GM18861 (cell line): ENCODE measurements around the gene MGST1.
"Not testable (repeated sequence)": the region's sequence is repeated elsewhere in the genome, so short reads cannot be mapped to it uniquely, and the experiment has no call there.

ENCODE experiments used
- ATAC-seq: cut with Tn5 transposase; IDR thresholded peaks from one replicate; pipeline ENCODE4 v1.9.1; 2021; ENCODE audit not compliant: unreplicated experiment

Gene MGST1

GRCh38 chr12:16350682-16351081 lies 3.2 kb downstream of the MGST1 start:
- no peak for ATAC-seq

DNA sequence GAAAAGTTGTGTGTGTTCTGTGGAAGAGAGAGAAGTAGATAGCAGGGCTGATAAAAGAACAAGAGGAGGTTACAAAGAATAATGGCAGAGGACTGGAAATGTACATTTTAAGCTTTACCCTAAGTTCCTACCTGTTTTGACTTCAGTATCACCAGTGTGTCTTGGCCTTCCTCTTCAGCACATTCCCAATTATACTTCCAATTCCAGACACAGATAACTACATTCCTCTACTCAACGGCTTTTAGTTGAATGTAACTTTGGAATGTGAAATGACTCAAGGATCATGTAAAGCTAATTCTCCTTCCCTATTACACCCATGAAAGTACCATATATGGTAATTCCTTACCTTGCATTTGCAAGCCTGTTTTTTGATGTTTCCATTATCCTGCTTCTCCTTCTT lies 5.0 kb downstream of the MGST1 start:
- ATAC-seq: no peak

DNA sequence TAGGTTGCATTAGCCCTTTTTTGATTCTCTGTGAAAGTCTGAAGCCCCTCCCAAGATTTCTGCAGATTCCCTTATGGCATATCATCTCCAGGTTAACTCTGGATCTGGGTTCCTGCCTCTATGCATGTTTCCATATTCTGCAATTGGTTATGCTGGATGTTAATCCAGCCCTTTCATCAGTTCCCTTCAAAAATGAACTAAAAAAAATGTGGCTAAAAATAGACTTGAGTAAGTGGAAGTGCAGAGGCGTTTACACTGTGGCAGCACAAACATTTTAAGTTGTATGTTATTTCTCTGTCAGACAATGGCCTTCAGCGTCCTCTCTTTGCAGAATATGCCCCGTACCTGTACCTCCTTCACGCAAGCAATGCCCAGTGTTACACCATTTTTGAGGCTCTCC lies 11.4 kb downstream of the MGST1 start:
- ATAC-seq: no peak

GRCh38 chr12:16359512-16360491 lies 12.4 kb downstream of the MGST1 start:
- peak; percentile 51 for ATAC-seq

DNA sequence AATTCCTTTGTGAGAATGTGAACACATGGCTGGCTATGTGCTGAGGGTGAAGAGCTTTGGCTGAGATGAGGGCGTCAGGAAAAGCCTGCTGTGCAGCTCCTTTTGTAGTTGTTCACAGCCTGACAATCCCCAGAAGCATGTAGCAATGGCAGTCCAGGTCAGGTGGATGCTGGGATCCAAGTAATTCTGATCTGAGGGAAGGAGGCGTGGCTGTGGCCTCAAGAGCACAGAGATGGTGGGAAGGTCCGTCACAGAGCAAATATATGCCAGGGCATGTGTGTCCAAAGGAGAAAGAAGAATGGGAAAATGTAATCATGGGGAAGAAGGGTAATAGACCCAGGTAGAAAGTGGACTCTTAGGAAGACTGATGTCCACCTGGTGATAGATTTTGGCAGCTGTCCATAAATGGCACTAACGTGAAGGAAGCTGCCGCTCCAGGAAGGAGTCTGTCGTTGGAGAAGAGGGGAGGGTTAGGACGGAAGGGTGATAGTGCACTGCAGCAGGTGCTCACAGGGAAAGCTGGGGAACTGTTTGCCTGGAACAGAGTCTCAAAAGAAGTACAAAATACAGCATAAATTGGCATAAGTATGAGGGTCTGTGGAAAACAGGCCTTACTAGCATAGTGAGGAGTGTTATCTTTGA lies 13.8 kb downstream of the MGST1 start:
- no peak for ATAC-seq

DNA sequence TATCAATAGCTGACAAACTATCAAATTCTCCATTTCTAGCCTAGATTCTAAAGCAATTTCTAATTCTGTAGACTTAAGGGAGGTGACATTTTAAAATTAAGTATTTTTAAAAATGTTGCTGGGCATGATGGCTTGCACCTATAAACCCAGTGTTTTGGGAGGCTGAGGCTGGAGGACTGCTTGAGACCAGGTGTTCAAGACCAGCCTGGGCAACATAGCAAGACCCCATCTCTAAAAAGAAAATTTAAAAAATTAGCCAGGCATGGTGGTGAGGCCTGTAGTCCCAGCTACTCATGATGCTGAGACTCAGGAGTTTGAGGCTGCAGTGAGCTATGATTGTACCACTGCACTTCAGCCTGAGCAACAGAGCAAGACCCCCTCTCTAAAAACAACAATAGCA lies 15.1 kb downstream of the MGST1 start:
- no peak for ATAC-seq

DNA sequence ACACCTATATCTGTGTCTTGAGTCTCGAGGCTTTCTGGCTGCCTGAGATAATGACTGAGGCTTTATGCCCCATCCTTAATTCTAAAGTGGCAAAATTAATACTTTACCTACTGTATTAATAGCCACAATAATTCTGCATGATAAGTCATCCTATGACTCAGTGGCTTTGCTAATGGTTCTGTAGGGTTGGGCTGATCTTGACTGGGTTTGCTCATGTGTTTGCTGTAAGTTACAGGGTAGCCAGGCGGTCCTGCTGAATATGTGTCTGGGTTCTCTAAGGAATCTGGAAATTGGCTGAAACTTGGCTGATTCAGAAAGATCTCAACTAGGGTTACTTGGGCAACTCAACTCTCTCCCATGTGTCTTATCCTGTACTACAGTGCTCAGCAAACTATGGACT lies 21.7 kb downstream of the MGST1 start:
- no peak for ATAC-seq

GRCh38 chr12:16370096-16370495 lies 22.7 kb downstream of the MGST1 start:
- no peak for ATAC-seq

- ATAC-seq: not testable (repeated sequence)
Measured at GRCh38 chr12:16382652-16383312, 35.3 kb downstream of the MGST1 start.

- ATAC-seq: no peak
Measured at GRCh38 chr12:16384732-16385131, 37.3 kb downstream of the MGST1 start.

GRCh38 chr12:16385782-16386646 lies 38.6 kb downstream of the MGST1 start:
- no peak for ATAC-seq

DNA sequence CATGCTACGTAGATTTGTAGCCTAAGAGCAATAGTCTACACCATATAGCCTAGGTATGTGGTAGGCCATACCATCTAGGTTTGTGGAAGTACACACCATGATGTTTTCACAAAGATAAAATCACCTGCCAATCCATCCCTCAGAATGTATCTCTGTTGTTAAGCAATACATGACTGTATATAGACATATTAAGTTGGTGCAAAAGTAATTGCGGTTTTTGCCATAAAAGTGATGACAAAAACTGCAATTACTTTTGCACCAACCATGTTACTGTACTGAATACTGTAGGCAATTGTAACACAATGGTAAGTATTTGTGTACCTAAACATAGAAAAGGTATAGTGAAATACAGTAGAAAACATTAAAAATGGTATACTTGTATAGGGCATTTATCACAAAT lies 40.5 kb downstream of the MGST1 start:
- no peak for ATAC-seq

- no peak for ATAC-seq
Measured at GRCh38 chr12:16389594-16389993, 42.1 kb downstream of the MGST1 start.

DNA sequence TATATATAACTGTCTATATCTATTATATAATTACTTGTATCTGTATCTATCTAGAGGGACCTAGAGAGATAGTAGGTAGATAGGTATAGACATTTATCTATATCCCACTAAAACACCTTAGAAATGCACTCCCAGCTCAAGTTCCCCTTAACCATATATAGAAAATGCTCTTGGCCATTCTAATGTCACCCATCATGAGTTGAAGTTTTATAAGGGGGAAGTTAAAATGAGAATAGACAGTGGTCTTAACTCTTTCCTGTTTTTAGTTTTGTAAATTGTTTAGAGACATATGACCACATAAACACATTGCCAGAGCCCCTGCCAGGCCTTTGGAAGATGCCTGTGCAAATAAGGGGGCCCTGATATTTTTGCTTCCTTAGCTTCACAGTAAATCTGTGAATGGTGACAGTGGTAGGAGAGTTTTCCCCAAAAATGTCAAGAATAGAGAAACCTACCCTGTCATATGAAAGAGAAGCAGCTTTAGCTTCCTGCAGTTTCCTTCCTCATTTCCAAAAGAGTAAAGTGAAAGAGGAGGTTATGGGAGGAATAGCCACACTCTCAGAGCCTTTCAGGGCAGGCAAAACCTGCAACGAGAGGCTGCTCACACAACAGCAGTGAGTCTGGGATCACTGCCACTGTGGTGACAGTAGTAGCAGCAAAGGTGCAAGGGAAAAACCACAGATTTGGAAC lies 45.5 kb downstream of the MGST1 start:
- ATAC-seq: no peak

DNA sequence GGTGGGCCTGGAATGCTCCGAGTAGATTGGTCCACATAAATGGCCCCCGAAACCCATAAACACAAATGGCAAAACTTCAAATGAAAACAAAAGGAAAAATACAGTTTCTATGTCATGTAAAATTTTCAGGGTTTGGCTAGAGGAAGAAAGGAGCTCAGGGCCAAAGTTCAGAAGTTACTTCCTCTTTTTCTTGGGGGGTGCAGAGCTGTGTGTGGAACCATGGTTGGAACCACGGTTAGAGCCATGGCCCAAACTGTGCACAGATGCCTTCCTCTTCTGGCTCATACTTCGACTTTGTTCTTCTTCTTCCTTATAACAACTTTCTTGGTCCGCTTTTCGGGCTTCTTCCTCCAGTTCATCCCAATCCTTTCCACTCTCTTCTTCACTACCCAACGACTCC lies 51.7 kb downstream of the MGST1 start:
- ATAC-seq: no peak

DNA sequence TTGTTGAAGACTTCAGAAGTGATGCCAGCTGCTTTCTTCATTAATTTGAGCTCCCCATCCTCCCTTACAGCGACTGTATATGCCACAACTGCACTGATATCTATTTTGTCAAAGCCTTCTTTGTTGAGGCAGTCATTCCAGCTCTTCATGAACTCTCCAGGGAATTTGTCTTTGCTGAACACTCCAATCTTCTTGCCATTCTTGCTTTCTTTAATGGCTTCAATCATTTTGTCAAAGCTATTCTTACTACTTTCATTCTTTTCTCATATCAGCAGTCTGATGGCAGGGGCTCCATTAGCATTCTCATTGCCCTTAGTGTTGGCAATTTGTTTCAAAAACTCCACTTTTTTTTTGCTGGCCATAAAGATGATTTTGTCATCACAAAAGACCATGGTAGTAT lies 54.4 kb downstream of the MGST1 start:
- ATAC-seq: not testable (repeated sequence)

GRCh38 chr12:16407346-16407745 lies 59.9 kb downstream of the MGST1 start:
- ATAC-seq: no peak
